Transverse colon (tissue), 4 donors: Measurements from ENCODE around the gene MACC1. TPM values are rescaled to one million over a fixed set of nuclear protein-coding genes. Genes with fewer than 3 reads are reported as not detected.

Source experiments
- DNase-seq: peaks from one replicate; pipeline ENCODE4 v3.0.0-alpha.2; 2019
- H3K27ac ChIP-seq, 4 donors: fragments of 200-600 bp; sonication (generic); 2 replicates each; pipeline ENCODE4 v1.5.1; 2016 to 2018; ENCODE audit warnings: inconsistent platforms in 4 of 4
- H3K27me3 ChIP-seq: fragments of 200-600 bp; sonication (generic); 2 replicates; pipeline ENCODE4 v1.5.1; 2017; ENCODE audit warnings: inconsistent platforms
- H3K36me3 ChIP-seq, 4 donors: fragments of 200-600 bp; sonication (generic); 2 replicates each; pipeline ENCODE4 v1.5.1; 2017 to 2019; ENCODE audit warnings: inconsistent platforms in 4 of 4
- H3K4me1 ChIP-seq, 4 donors: fragments of 200-600 bp; sonication (generic); 2 replicates each; pipeline ENCODE4 v1.5.1; 2017 to 2020; ENCODE audit warnings: inconsistent platforms in 4 of 4
- H3K4me3 ChIP-seq, 4 donors: fragments of 200-600 bp; sonication (generic); 1 replicate in 1 of 4; 2 replicates in 3 of 4; pipeline versions ENCODE4 v1.5.1 to v1.6.1; 2017 to 2019; ENCODE audit warnings: inconsistent platforms in 4 of 4
- H3K9me3 ChIP-seq, 2 donors: fragments of 200-600 bp; sonication (generic); 2 replicates each; pipeline ENCODE4 v1.5.1; 2017 to 2019; ENCODE audit warnings: inconsistent platforms in 2 of 2
- EP300 ChIP-seq: sonication (generic); formaldehyde crosslinking; IDR thresholded peaks from one replicate; pipeline ENCODE4 v1.6.1; 2017; ENCODE audit warnings: antibody characterized with exemption, low read depth
- POLR2A ChIP-seq: fragments of 450-650 bp; IDR thresholded peaks from one replicate; pipeline ENCODE4 v1.6.1; 2016; ENCODE audit warnings: antibody characterized with exemption, mild to moderate bottlenecking, moderate library complexity
- POLR2AphosphoS5 ChIP-seq, 3 donors: sonication (generic); formaldehyde crosslinking; IDR thresholded peaks; one replicate each; pipeline ENCODE4 v1.6.1; 2016; ENCODE audit warnings: antibody characterized with exemption in 3 of 3
- WGBS, 2 donors: methylation state at CpG; one replicate each; pipeline ENCODE4 v1.1.5; 2018; ENCODE audit warnings: low coverage in 1 of 2; 5-methylcytosine and 5-hydroxymethylcytosine counted together
- in situ Hi-C, 4 donors: fragments of 200-750 bp; cut with MboI; loops; one replicate each; pipeline versions ENCODE4 v1.15.0 to v1.15.1; 2017; ENCODE audit warnings: low sequenced_read_pairs in 3 of 4, low pct_ligation_motif_present in 1 of 4, low pct_unique_long_range_greater_than_20kb in 1 of 4
- intact Hi-C: fragments of 100-400 bp; cut with DNase I; formaldehyde crosslinking; loops from one replicate; pipeline ENCODE4 v1.15.1; 2023; ENCODE audit warnings: low total_unique reads
- total RNA-seq, 4 donors: library from RNA; depleted of rRNA; stranded (reverse); fragments of >200 nt; gene quantifications; one replicate each; pipeline ENCODE4 v1.1.0, GENCODE V29; 2016
- TF ChIP-seq, protein P1 (sequence below), 5 experiments: fragments of 200-600 bp in 3 of 5; fragments of 450-650 bp in 2 of 5; sonication (generic) in 3 of 5; IDR thresholded peaks; 1 replicate in 2 of 5; 2 replicates in 3 of 5; pipeline ENCODE4 v1.5.1; 2016 to 2017; ENCODE audit warnings: antibody characterized with exemption in 5 of 5, inconsistent platforms in 3 of 5, mild to moderate bottlenecking in 2 of 5, moderate library complexity in 1 of 5

MACC1 gene
- total RNA-seq, 4 donors from 2014 or later = 5.2 to 9.8 (median 7.2) TPM

GRCh38 chr7:20095862-20096261, 121.3 kb downstream of the MACC1 start:
- no peak overlapping the region for H3K27ac ChIP-seq
- in situ Hi-C loops = no loop called here
- DNase-seq = no peak
- H3K4me3 ChIP-seq = no peak overlapping the region
- no peaks in the 10 kb centered on the region for H3K4me1 ChIP-seq
- H3K9me3 ChIP-seq = no peaks in the 10 kb centered on the region
- intact Hi-C loops = no loop called here
- no peaks in the 10 kb centered on the region for H3K27me3 ChIP-seq
- TF ChIP-seq, protein P1, sequence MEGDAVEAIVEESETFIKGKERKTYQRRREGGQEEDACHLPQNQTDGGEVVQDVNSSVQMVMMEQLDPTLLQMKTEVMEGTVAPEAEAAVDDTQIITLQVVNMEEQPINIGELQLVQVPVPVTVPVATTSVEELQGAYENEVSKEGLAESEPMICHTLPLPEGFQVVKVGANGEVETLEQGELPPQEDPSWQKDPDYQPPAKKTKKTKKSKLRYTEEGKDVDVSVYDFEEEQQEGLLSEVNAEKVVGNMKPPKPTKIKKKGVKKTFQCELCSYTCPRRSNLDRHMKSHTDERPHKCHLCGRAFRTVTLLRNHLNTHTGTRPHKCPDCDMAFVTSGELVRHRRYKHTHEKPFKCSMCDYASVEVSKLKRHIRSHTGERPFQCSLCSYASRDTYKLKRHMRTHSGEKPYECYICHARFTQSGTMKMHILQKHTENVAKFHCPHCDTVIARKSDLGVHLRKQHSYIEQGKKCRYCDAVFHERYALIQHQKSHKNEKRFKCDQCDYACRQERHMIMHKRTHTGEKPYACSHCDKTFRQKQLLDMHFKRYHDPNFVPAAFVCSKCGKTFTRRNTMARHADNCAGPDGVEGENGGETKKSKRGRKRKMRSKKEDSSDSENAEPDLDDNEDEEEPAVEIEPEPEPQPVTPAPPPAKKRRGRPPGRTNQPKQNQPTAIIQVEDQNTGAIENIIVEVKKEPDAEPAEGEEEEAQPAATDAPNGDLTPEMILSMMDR (IDR thresholded peaks at IDR 0.05) = no peak
- no peak for TF ChIP-seq EP300
- TF ChIP-seq POLR2A = no peak
- TF ChIP-seq POLR2AphosphoS5 (IDR thresholded peaks at IDR 0.05) = no peak
- H3K36me3 ChIP-seq = no peaks in the 10 kb centered on the region
- WGBS, 2 donors = 80% methylated on average over 1 of the region's 1 CpG; no CpG with 5 or more reads in 1 of the 2 donors

GRCh38 chr7:20095436-20095835, 121.7 kb downstream of the MACC1 start:
- Histone ChIP-seq H3K27ac (no peak overlapping the region), H3K27me3 (no peaks in the 10 kb centered on the region), H3K4me1 (no peaks in the 10 kb centered on the region), H3K9me3 (no peaks in the 10 kb centered on the region), H3K36me3 (no peaks in the 10 kb centered on the region), H3K4me3 (no peak overlapping the region)
- WGBS, 2 donors = 67 to 74% methylated on average over 4 of the region's 4 CpGs
- TF ChIP-seq POLR2AphosphoS5 (IDR thresholded peaks at IDR 0.05) (no peak), EP300 (no peak), POLR2A (no peak)
- TF ChIP-seq, protein P1 (IDR thresholded peaks at IDR 0.05) = no peak
- in situ Hi-C loops (no loop called here), intact Hi-C loops (no loop called here)
- DNase-seq = no peak

GRCh38 chr7:20089431-20089830, 127.8 kb downstream of the MACC1 start:
- DNase-seq = no peak
- no peaks in the 10 kb centered on the region for H3K36me3 ChIP-seq
- H3K27ac ChIP-seq = peak overlapping the region in 3 of 4 donors; percentile 13 to 31 (median 18)
- intact Hi-C loops (no loop called here), in situ Hi-C loops (no loop called here)
- no peaks in the 10 kb centered on the region for H3K27me3 ChIP-seq
- TF ChIP-seq EP300 = no peak
- peak in 1 of 3 donors; percentile 43 for TF ChIP-seq POLR2AphosphoS5 (IDR thresholded peaks at IDR 0.05)
- WGBS, 2 donors = 74 to 83% methylated on average over 6 of the region's 6 CpGs
- peaks cover 0 to 4% (median 0%) of the 10 kb centered on the region in 4 donors for H3K4me1 ChIP-seq
- H3K9me3 ChIP-seq = no peaks in the 10 kb centered on the region
- no peak overlapping the region for H3K4me3 ChIP-seq

- Histone ChIP-seq H3K4me1 (peaks cover 0 to 4% (median 0%) of the 10 kb centered on the region in 4 donors), H3K4me3 (no peak overlapping the region), H3K9me3 (no peaks in the 10 kb centered on the region), H3K27me3 (no peaks in the 10 kb centered on the region), H3K27ac (peak overlapping the region; percentile 33 to 67 (median 56)), H3K36me3 (no peaks in the 10 kb centered on the region)
- no peak for DNase-seq
- TF ChIP-seq EP300 (no peak), POLR2AphosphoS5 (IDR thresholded peaks at IDR 0.05) (peak; percentile 13 to 57 (median 56))
- intact Hi-C loops = no loop called here
- in situ Hi-C loops = no loop called here
- 46 to 61% methylated on average over 4 of the region's 4 CpGs for whole genome bisulfite sequencing, 2 donors
These were observed 132.1 kb downstream of the MACC1 start for GRCh38 chr7:20085086-20085485.

Other genes with a start within 250 kb of the MACC1 start
- gene ITGB8, start 113.5 kb upstream of the MACC1 start, total RNA-seq = 10 to 100 TPM in 1 of 4 donors, 1 to 10 TPM in 3; 3.0 to 14.0 (median 8.6) TPM